ENCODE measurements around the gene BCAR3.

BCAR3 gene

GRCh38 chr1:93635614-93636543, 45.8 kb downstream of the BCAR3 start:
- Histone ChIP-seq H2BK12ac (ENCODE audit: low read length) (no peak overlapping the region), H3K4me3 (ENCODE audit: low read length in 2 of 2) (no peak overlapping the region), H3K79me1 (ENCODE audit: low read depth, low read length) (peaks cover 2% of the 10 kb centered on the region), H3K27ac (replicated peaks; ENCODE audit: low read length) (peak overlapping the region; percentile 97), H3K23ac (ENCODE audit: low read depth, low read length, poor library complexity) (no peak overlapping the region), H3K9me3 (replicated peaks in 1 of 2; ENCODE audit: control insufficient read depth in 2 of 2, insufficient read depth in 1 of 2, low read depth in 1 of 2, low read length in 2 of 2) (peaks cover 0 to 18% of the 10 kb centered on the region in 2 donors), H3K4me1 (ENCODE audit: control insufficient read depth in 2 of 2, insufficient read depth in 1 of 2, low read depth in 1 of 2, low read length in 2 of 2) (peaks cover 15 to 21% of the 10 kb centered on the region in 2 donors), H2BK15ac (ENCODE audit: low read length) (no peak overlapping the region), H3K18ac (ENCODE audit: low read length) (peak overlapping the region; percentile 83), H3K36me3 (replicated peaks in 1 of 2; ENCODE audit: control insufficient read depth in 2 of 2, insufficient read depth in 2 of 2, low read length in 2 of 2) (peaks cover 2 to 52% of the 10 kb centered on the region in 2 donors), H2AK5ac (ENCODE audit: low read depth, low read length) (no peak overlapping the region), H2BK5ac (ENCODE audit: low read length) (no peak overlapping the region), H3K27me3 (ENCODE audit: control insufficient read depth in 3 of 3, insufficient read depth in 3 of 3, low read depth in 1 of 3, low read length in 3 of 3) (no peaks in the 10 kb centered on the region), H4K91ac (ENCODE audit: low read depth, low read length, poor library complexity) (no peak overlapping the region), H2AFZ (ENCODE audit: low read length) (peak overlapping the region; percentile 27), H3K4ac (ENCODE audit: low read length) (no peak overlapping the region), H2BK120ac (ENCODE audit: low read depth, low read length) (no peak overlapping the region), H3K14ac (ENCODE audit: low read length) (no peak overlapping the region), H3K4me2 (ENCODE audit: insufficient read depth, low read length, poor library complexity, severe bottlenecking) (peak overlapping the region; percentile 47), H3K9ac (ENCODE audit: low read depth, low read length, poor library complexity) (no peak overlapping the region), H4K8ac (ENCODE audit: low read depth, low read length) (no peak overlapping the region)
- peak; percentile 93 for DNase-seq (ENCODE audit: low spot score)
- no CpG with 5 or more reads among the region's 14 CpGs for WGBS, 2 donors (ENCODE audit: extremely low coverage in 2 of 2, insufficient read length in 2 of 2, insufficient replicate concordance in 1 of 2)

- H3K9ac ChIP-seq (ENCODE audit: low read depth, low read length, poor library complexity): no peak overlapping the region
- peaks cover 0 to 49% of the 10 kb centered on the region in 2 donors for H3K36me3 ChIP-seq (replicated peaks in 1 of 2; ENCODE audit: control insufficient read depth in 2 of 2, insufficient read depth in 2 of 2, low read length in 2 of 2)
- peaks cover 0 to 11% of the 10 kb centered on the region in 2 donors for H3K9me3 ChIP-seq (replicated peaks in 1 of 2; ENCODE audit: control insufficient read depth in 2 of 2, insufficient read depth in 1 of 2, low read depth in 1 of 2, low read length in 2 of 2)
- no peak overlapping the region for H2AK5ac ChIP-seq (ENCODE audit: low read depth, low read length)
- no CpG with 5 or more reads among the region's 4 CpGs for WGBS, 2 donors (ENCODE audit: extremely low coverage in 2 of 2, insufficient read length in 2 of 2, insufficient replicate concordance in 1 of 2)
- H3K4ac ChIP-seq (ENCODE audit: low read length): no peak overlapping the region
- H3K27ac ChIP-seq (replicated peaks; ENCODE audit: low read length): no peak overlapping the region
- H2AFZ ChIP-seq (ENCODE audit: low read length): no peak overlapping the region
- no peak overlapping the region for H2BK5ac ChIP-seq (ENCODE audit: low read length)
- H3K14ac ChIP-seq (ENCODE audit: low read length): no peak overlapping the region
- no peaks in the 10 kb centered on the region for H3K27me3 ChIP-seq (ENCODE audit: control insufficient read depth in 3 of 3, insufficient read depth in 3 of 3, low read depth in 1 of 3, low read length in 3 of 3)
- DNase-seq (ENCODE audit: low spot score): no peak
- H4K8ac ChIP-seq (ENCODE audit: low read depth, low read length): no peak overlapping the region
- H3K18ac ChIP-seq (ENCODE audit: low read length): no peak overlapping the region
- H4K91ac ChIP-seq (ENCODE audit: low read depth, low read length, poor library complexity): no peak overlapping the region
- H3K79me1 ChIP-seq (ENCODE audit: low read depth, low read length): peaks cover 4% of the 10 kb centered on the region
- no peak overlapping the region for H3K4me3 ChIP-seq (ENCODE audit: low read length in 2 of 2)
- no peak overlapping the region for H2BK120ac ChIP-seq (ENCODE audit: low read depth, low read length)
- H2BK15ac ChIP-seq (ENCODE audit: low read length): no peak overlapping the region
- H3K4me1 ChIP-seq (ENCODE audit: control insufficient read depth in 2 of 2, insufficient read depth in 1 of 2, low read depth in 1 of 2, low read length in 2 of 2): peaks cover 9 to 12% of the 10 kb centered on the region in 2 donors
- no peak overlapping the region for H3K4me2 ChIP-seq (ENCODE audit: insufficient read depth, low read length, poor library complexity, severe bottlenecking)
- no peak overlapping the region for H3K23ac ChIP-seq (ENCODE audit: low read depth, low read length, poor library complexity)
- H2BK12ac ChIP-seq (ENCODE audit: low read length): no peak overlapping the region
These were observed 48.3 kb downstream of the BCAR3 start for GRCh38 chr1:93633313-93633712.

- H2AK5ac ChIP-seq (ENCODE audit: low read depth, low read length): no peak overlapping the region
- no peak overlapping the region for H3K4me2 ChIP-seq (ENCODE audit: insufficient read depth, low read length, poor library complexity, severe bottlenecking)
- H3K4me3 ChIP-seq (ENCODE audit: low read length in 2 of 2): no peak overlapping the region
- peaks cover 9 to 16% of the 10 kb centered on the region in 2 donors for H3K4me1 ChIP-seq (ENCODE audit: control insufficient read depth in 2 of 2, insufficient read depth in 1 of 2, low read depth in 1 of 2, low read length in 2 of 2)
- peaks cover 0 to 42% of the 10 kb centered on the region in 2 donors for H3K36me3 ChIP-seq (replicated peaks in 1 of 2; ENCODE audit: control insufficient read depth in 2 of 2, insufficient read depth in 2 of 2, low read length in 2 of 2)
- H4K8ac ChIP-seq (ENCODE audit: low read depth, low read length): no peak overlapping the region
- WGBS, 2 donors (ENCODE audit: extremely low coverage in 2 of 2, insufficient read length in 2 of 2, insufficient replicate concordance in 1 of 2): no CpG with 5 or more reads among the region's 5 CpGs
- no peak overlapping the region for H3K4ac ChIP-seq (ENCODE audit: low read length)
- no peak overlapping the region for H2BK12ac ChIP-seq (ENCODE audit: low read length)
- no peak for DNase-seq (ENCODE audit: low spot score)
- no peak overlapping the region for H3K14ac ChIP-seq (ENCODE audit: low read length)
- no peak overlapping the region for H3K27ac ChIP-seq (replicated peaks; ENCODE audit: low read length)
- no peak overlapping the region for H2BK15ac ChIP-seq (ENCODE audit: low read length)
- no peaks in the 10 kb centered on the region for H3K27me3 ChIP-seq (ENCODE audit: control insufficient read depth in 3 of 3, insufficient read depth in 3 of 3, low read depth in 1 of 3, low read length in 3 of 3)
- no peak overlapping the region for H2BK120ac ChIP-seq (ENCODE audit: low read depth, low read length)
- H2BK5ac ChIP-seq (ENCODE audit: low read length): no peak overlapping the region
- no peak overlapping the region for H2AFZ ChIP-seq (ENCODE audit: low read length)
- H4K91ac ChIP-seq (ENCODE audit: low read depth, low read length, poor library complexity): no peak overlapping the region
- H3K18ac ChIP-seq (ENCODE audit: low read length): no peak overlapping the region
- H3K79me1 ChIP-seq (ENCODE audit: low read depth, low read length): peaks cover 7% of the 10 kb centered on the region
- H3K9ac ChIP-seq (ENCODE audit: low read depth, low read length, poor library complexity): no peak overlapping the region
- H3K9me3 ChIP-seq (replicated peaks in 1 of 2; ENCODE audit: control insufficient read depth in 2 of 2, insufficient read depth in 1 of 2, low read depth in 1 of 2, low read length in 2 of 2): peaks cover 0 to 6% of the 10 kb centered on the region in 2 donors
- no peak overlapping the region for H3K23ac ChIP-seq (ENCODE audit: low read depth, low read length, poor library complexity)
These were observed 49.8 kb downstream of the BCAR3 start for GRCh38 chr1:93631626-93632365.

GRCh38 chr1:93630168-93630567, 51.5 kb downstream of the BCAR3 start:
- no peak overlapping the region for H3K4me2 ChIP-seq (ENCODE audit: insufficient read depth, low read length, poor library complexity, severe bottlenecking)
- no peak overlapping the region for H2BK15ac ChIP-seq (ENCODE audit: low read length)
- peaks cover 0 to 6% of the 10 kb centered on the region in 2 donors for H3K9me3 ChIP-seq (replicated peaks in 1 of 2; ENCODE audit: control insufficient read depth in 2 of 2, insufficient read depth in 1 of 2, low read depth in 1 of 2, low read length in 2 of 2)
- no peak overlapping the region for H2AK5ac ChIP-seq (ENCODE audit: low read depth, low read length)
- no peak overlapping the region for H2AFZ ChIP-seq (ENCODE audit: low read length)
- no peaks in the 10 kb centered on the region for H3K27me3 ChIP-seq (ENCODE audit: control insufficient read depth in 3 of 3, insufficient read depth in 3 of 3, low read depth in 1 of 3, low read length in 3 of 3)
- DNase-seq (ENCODE audit: low spot score): no peak
- no peak overlapping the region for H4K8ac ChIP-seq (ENCODE audit: low read depth, low read length)
- no peak overlapping the region for H2BK120ac ChIP-seq (ENCODE audit: low read depth, low read length)
- H2BK12ac ChIP-seq (ENCODE audit: low read length): no peak overlapping the region
- no peak overlapping the region for H4K91ac ChIP-seq (ENCODE audit: low read depth, low read length, poor library complexity)
- H3K14ac ChIP-seq (ENCODE audit: low read length): no peak overlapping the region
- peaks cover 6 to 20% of the 10 kb centered on the region in 2 donors for H3K4me1 ChIP-seq (ENCODE audit: control insufficient read depth in 2 of 2, insufficient read depth in 1 of 2, low read depth in 1 of 2, low read length in 2 of 2)
- H3K4me3 ChIP-seq (ENCODE audit: low read length in 2 of 2): no peak overlapping the region
- H3K27ac ChIP-seq (replicated peaks; ENCODE audit: low read length): no peak overlapping the region
- H3K9ac ChIP-seq (ENCODE audit: low read depth, low read length, poor library complexity): no peak overlapping the region
- H2BK5ac ChIP-seq (ENCODE audit: low read length): no peak overlapping the region
- peaks cover 7% of the 10 kb centered on the region for H3K79me1 ChIP-seq (ENCODE audit: low read depth, low read length)
- H3K23ac ChIP-seq (ENCODE audit: low read depth, low read length, poor library complexity): no peak overlapping the region
- peaks cover 0 to 42% of the 10 kb centered on the region in 2 donors for H3K36me3 ChIP-seq (replicated peaks in 1 of 2; ENCODE audit: control insufficient read depth in 2 of 2, insufficient read depth in 2 of 2, low read length in 2 of 2)
- H3K18ac ChIP-seq (ENCODE audit: low read length): no peak overlapping the region
- no CpG with 5 or more reads among the region's 3 CpGs for WGBS, 2 donors (ENCODE audit: extremely low coverage in 2 of 2, insufficient read length in 2 of 2, insufficient replicate concordance in 1 of 2)
- no peak overlapping the region for H3K4ac ChIP-seq (ENCODE audit: low read length)
